Stimulated activated CD8-positive, alpha-beta memory T cell treated with anti-CD3 and anti-CD28 coated beads, Interleukin-15, amount 100 ng/mL, for 24 hours (primary cell): Measurements from ENCODE around the gene KLHL2.
"Not testable (repeated sequence)": the region's sequence is repeated elsewhere in the genome, so short reads cannot be mapped to it uniquely, and the experiment has no call there.

Experiments
- DNase-seq: peaks from one replicate; pipeline ENCODE4 v3.0.0-alpha.2; 2020; ENCODE audit warnings: low read depth

KLHL2 gene

GRCh38 chr4:165201806-165202205 is 5.6 kb upstream of the KLHL2 start:
- no peak for DNase-seq

DNA sequence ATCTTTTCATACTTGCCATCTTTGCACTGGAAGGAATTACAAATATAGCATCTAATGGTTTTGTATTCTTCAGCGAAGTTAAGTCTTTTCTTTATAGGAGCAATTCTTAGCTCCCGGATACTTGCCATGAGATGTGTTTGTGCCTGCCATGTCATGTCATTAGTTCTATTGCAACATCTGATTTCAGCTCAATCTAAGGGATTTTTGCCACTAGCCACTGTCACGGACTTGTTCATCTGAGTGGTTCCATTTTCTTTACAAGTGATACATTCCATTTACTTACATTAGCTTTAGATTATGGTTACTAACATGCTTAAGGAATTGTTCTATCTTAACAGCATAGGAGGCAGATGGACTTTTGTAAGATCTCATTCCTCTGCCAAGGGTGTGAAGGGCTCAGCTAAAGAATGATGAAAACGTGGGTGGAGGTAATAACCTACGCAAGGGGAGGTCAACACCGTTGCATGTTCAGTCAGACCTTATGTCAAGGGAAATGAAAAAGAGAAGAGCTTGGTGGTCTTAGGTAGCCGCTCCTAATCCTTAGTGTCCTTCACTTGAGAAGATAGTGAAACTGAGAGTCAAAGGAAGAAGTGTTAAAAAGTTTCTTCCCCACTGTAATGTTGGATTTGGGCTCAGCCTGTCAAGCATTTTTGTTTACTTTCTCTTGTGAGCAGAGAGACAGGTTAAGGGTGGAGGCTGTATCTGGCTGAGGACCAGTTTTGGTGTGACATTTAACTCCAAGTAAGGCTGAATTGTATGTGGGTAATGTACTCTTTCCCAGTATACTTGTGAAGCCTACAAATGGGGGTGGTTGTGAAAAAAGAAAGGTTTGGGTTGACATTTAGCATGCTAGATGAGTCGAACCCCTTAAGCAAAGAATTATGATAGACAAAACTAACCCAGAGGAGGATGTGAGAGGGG is 3.6 kb upstream of the KLHL2 start:
- no peak for DNase-seq

DNA sequence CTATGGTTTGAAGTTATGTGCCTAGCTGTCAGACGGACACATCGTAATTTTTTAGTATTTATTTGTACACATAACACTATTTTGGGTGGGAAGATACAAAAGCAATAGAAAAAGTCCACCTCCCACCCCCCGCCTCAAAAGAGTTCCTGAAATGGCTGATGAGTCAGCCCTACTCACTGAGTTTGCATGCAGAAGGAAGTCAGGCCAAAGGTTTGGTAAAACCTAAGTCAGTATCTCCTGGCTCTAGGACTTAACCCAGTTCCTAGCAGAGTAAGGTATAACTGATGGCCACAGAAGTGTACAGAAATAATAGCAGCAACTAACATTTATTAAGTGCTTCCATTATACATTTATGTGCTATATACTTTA is 2.9 kb upstream of the KLHL2 start:
- no peak for DNase-seq

DNA sequence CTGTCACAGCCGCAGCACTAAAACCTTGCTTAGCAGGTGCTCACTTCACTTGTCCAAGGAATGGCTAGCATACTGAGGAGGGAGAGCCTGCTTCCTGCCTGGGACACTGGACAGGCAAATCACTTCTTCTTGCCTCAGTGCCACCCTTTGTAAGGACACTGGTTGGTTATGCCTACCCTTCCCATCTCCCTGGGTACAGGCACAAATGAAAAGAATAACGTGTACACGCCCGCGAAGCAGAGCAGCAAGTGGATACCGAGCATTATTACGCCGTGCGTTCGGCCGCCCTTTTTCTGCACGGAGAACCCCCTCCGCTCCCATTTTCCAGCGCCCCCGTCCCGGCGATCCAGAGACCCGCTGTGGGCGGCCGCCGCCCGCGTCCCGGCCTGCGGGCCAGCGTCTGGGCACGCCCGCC is 338 bp upstream of the KLHL2 start:
- DNase-seq, result no peak

- no peak for DNase-seq
Observed at GRCh38 chr4:165208221-165208652, 876 bp downstream of the KLHL2 start.

GRCh38 chr4:165208741-165209388 is 1.5 kb downstream of the KLHL2 start:
- no peak for DNase-seq

DNA sequence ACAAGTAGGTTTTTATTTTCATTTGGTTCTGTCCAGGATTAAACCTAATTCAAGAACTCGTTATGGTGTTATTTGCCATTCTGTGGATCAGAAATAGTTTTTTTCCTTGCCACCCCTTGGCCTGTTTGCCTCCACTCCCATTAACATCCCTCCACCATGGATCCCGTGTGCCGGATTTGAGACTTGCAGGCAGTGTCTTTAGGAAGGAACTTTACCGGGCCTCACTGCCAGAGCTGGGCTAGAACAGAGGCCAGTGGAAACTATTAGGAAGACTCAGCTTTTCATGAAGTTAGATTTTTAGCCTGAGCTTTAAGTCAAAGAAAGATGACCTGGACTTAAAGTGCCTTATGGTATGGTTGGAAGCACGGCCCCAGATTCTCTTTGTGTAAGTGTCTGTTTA is 2.4 kb downstream of the KLHL2 start:
- DNase-seq, result no peak

DNA sequence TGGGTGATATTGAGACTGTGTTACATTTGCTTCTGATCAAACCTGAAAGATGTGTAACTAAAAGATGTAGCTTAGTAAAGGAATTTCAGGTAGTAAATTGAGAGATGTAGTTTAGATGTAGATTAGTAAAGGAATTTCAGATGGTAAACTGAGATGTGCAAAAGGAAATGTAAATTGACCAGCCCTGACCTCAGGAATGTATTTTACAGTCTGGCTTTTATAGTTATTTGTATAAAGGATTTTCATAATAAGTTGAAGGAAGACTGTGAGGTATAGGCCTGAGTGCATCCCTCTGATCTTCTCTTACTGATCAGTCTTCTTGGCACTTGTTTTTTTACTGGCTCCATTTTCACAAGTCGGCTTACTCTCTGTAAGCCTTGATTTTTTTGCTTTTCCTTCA is 3.2 kb downstream of the KLHL2 start:
- DNase-seq, result no peak

GRCh38 chr4:165212647-165213046 is 5.3 kb downstream of the KLHL2 start:
- not testable (repeated sequence) for DNase-seq

- DNase-seq, result not testable (repeated sequence)
Observed at GRCh38 chr4:165213404-165213803, 6.0 kb downstream of the KLHL2 start.

DNA sequence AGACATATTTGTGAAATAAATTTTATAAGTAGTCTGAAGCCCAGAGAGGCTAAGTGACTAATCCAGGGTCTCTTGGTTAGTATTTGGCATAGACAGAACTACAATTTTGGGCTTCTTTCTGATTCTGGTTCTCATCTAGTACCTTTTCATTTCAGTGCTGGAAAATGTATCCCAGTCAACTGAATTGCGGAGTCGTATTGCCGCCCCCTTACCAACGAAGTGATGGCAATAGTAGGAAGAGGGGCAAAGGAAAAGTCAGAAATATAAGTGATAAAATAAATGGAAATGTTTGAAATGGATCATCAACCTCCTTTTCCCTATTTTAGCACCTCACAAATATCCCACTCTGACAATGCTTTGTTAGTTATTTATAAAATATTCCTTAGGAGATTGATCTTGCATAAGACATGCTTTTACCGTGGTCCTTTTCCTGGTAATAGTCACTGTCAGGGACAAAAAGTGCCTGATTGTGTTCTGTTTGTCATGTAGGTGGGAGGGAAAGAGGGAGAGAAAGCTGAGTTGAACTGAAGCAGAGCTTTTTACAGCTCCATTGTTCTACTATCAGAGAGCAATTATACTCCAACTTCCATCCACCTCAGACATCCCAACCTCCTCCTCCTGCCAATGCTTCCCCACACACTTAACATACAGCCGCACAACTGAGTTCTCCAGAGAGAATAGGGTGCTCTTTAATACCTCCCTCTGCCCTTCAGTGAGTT is 6.8 kb downstream of the KLHL2 start:
- not testable (repeated sequence) for DNase-seq

GRCh38 chr4:165215034-165215751 is 7.8 kb downstream of the KLHL2 start:
- DNase-seq, result not testable (repeated sequence)

- not testable (repeated sequence) for DNase-seq
Observed at GRCh38 chr4:165215761-165216487, 8.6 kb downstream of the KLHL2 start.

DNA sequence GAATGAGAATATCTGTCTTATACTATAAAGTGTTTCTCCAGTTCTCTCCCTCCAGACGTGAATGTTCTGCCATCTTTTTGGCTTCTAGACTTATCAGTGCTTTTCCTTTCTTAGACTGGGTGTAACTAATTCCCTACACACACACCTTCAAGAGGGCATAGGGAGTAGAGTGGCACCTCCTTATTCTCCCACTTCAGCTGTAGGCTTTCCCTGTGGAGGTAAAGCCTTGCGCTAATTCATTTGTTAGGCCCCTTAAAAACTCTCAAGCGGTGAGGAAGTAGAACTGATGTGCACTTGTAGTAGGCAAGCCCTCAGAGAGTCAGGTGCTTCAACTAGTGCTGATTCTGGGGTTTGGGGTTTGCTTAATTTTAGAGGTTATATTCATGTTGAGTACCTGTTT is 10.0 kb downstream of the KLHL2 start:
- DNase-seq, result no peak

- DNase-seq, result not testable (repeated sequence)
Observed at GRCh38 chr4:165221306-165221705, 13.9 kb downstream of the KLHL2 start.

DNA sequence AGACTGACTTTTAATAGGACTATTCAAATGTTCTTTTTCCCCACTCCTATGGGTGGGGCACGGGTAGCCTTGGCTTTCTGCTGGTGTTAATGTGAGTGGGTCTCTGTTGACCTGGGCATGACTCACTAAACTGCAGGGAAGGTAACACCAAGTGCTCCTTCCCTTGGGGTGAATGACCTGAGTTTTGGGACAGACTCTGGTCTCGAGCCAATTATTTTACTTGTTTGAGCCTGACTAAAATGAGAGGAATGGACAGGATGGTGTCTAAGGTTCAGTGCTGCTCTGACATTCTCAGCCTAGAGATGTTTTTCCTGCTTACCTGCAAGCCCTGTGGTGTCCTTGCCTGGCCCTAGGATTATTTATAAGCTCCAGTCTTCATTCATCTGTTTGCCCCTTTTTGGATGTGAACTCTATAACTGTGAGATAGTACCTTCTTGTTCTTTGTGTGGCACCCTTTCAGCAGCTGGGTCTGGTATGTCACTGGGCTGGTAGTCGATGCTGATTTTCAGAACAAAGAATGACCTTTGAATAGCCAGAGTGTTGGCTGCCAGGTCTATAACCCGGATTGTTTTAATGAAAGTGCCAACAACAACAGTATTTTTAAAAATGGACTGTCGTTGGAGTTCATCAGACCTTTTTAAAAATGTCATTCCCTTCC is 14.8 kb downstream of the KLHL2 start:
- DNase-seq, result not testable (repeated sequence)

DNA sequence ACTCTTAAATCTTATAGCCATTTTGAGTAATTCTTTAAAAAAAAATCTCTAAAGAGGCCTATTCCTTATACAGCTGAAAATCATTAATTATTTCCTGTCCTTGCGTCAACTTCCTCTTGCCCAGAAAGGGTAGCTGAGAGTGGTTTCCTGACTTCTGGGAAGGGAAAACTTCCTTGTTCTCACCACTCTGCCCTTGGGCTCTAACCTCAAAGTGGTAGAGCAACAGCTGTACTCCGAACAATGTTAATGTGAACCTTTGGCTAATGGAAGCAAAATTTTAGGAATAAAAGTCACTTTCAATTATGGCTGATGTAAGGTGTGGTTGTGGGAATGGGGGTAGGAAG is 15.3 kb downstream of the KLHL2 start:
- no peak for DNase-seq

- not testable (repeated sequence) for DNase-seq
Observed at GRCh38 chr4:165227401-165227800, 20.0 kb downstream of the KLHL2 start.

- not testable (repeated sequence) for DNase-seq
Observed at GRCh38 chr4:165229490-165230200, 22.3 kb downstream of the KLHL2 start.
